Measurements from ENCODE around the gene DCAF16. TPM values are rescaled to one million over a fixed set of nuclear protein-coding genes. Genes with fewer than 3 reads are reported as not detected.

DCAF16 gene
- total RNA-seq, 1 donor from 2014 or later = 50.8 TPM

Other genes starting within 250 kb of the DCAF16 start
- 78.7 TPM for gene LAP3, start 233.6 kb downstream of the DCAF16 start, total RNA-seq (ENCODE audit: insufficient read depth, low replicate concordance)
- gene MED28, start 196.1 kb downstream of the DCAF16 start, total RNA-seq (ENCODE audit: insufficient read depth, low replicate concordance) = 12.3 TPM
- gene FAM184B, start 29.1 kb downstream of the DCAF16 start, total RNA-seq (ENCODE audit: insufficient read depth, low replicate concordance) = 3.1 TPM
- 10.4 TPM for gene NCAPG, start 222 bp upstream of the DCAF16 start, total RNA-seq (ENCODE audit: insufficient read depth, low replicate concordance)
- gene LCORL, start 211.0 kb upstream of the DCAF16 start, total RNA-seq (ENCODE audit: insufficient read depth, low replicate concordance) = 36.4 TPM